PC-9 (cell line): ENCODE data around the gene EED.

ENCODE experiments used
- EZH2 ChIP-seq: fragments of 200-600 bp; sonication (generic); IDR thresholded peaks from 2 replicates; pipeline ENCODE4 v1.8.0; 2017; ENCODE audit warnings: antibody characterized with exemption, low read depth
- TF ChIP-seq, protein P1 (sequence below): fragments of 200-600 bp; sonication (generic); conservative IDR thresholded peaks from 2 replicates; pipeline ENCODE4 v1.6.1; 2017; ENCODE audit warnings: mixed run types, antibody characterized with exemption, mild to moderate bottlenecking, moderate library complexity

- no peak for TF ChIP-seq EZH2
- TF ChIP-seq, protein P1, sequence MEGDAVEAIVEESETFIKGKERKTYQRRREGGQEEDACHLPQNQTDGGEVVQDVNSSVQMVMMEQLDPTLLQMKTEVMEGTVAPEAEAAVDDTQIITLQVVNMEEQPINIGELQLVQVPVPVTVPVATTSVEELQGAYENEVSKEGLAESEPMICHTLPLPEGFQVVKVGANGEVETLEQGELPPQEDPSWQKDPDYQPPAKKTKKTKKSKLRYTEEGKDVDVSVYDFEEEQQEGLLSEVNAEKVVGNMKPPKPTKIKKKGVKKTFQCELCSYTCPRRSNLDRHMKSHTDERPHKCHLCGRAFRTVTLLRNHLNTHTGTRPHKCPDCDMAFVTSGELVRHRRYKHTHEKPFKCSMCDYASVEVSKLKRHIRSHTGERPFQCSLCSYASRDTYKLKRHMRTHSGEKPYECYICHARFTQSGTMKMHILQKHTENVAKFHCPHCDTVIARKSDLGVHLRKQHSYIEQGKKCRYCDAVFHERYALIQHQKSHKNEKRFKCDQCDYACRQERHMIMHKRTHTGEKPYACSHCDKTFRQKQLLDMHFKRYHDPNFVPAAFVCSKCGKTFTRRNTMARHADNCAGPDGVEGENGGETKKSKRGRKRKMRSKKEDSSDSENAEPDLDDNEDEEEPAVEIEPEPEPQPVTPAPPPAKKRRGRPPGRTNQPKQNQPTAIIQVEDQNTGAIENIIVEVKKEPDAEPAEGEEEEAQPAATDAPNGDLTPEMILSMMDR = no peak
Measured at GRCh38 chr11:86245369-86246292, 1.1 kb downstream of the EED start.
